Measurements from ENCODE around the gene SCD5.

SCD5 gene

DNA sequence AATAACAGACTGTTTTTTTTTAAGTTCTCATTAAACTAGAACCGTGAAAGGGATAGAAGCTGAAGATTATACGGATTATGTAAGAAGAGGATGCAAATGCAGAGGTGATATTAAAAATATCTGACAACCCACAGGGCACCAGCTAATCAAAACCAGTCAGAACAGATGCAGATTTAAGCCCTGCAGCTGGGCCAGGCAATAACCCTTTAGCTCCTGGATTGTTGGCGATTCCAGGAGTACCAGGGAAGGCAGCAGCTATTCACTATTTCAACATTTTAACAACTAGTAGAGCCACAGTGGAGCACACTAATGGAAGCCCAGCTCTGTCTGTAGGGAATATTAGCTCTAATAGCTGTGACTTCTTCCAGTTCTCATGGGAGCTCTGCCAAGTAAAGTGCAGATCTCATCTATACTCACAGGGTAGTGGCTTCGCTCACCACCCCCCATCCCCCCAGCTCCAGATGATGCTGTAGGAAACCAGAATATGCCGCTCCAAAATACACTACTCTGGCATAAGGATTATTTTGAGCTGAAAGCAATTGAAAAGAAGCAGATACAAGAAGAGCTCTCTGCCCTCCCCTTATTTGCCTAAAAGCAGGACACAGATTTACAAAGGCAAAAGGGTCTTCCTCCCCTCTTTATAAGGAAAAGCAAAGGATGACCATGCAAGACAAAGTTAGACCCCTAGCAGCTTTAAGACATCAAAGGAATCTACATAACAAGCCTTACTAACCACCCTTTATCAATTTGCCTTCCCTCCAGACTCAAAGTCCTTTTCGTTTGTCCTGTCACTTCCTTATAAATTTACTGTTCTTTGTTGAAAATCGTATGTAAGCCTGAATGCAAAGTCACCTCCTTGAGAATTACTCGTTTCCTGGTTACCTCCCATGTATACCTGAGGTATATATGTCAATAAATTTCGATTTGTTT, 13.7 kb downstream of the SCD5 start:
- TF ChIP-seq, protein P1, sequence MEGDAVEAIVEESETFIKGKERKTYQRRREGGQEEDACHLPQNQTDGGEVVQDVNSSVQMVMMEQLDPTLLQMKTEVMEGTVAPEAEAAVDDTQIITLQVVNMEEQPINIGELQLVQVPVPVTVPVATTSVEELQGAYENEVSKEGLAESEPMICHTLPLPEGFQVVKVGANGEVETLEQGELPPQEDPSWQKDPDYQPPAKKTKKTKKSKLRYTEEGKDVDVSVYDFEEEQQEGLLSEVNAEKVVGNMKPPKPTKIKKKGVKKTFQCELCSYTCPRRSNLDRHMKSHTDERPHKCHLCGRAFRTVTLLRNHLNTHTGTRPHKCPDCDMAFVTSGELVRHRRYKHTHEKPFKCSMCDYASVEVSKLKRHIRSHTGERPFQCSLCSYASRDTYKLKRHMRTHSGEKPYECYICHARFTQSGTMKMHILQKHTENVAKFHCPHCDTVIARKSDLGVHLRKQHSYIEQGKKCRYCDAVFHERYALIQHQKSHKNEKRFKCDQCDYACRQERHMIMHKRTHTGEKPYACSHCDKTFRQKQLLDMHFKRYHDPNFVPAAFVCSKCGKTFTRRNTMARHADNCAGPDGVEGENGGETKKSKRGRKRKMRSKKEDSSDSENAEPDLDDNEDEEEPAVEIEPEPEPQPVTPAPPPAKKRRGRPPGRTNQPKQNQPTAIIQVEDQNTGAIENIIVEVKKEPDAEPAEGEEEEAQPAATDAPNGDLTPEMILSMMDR (conservative IDR thresholded peaks at IDR 0.05), result no peak
- H3K27ac ChIP-seq, result no peak overlapping the region

DNA sequence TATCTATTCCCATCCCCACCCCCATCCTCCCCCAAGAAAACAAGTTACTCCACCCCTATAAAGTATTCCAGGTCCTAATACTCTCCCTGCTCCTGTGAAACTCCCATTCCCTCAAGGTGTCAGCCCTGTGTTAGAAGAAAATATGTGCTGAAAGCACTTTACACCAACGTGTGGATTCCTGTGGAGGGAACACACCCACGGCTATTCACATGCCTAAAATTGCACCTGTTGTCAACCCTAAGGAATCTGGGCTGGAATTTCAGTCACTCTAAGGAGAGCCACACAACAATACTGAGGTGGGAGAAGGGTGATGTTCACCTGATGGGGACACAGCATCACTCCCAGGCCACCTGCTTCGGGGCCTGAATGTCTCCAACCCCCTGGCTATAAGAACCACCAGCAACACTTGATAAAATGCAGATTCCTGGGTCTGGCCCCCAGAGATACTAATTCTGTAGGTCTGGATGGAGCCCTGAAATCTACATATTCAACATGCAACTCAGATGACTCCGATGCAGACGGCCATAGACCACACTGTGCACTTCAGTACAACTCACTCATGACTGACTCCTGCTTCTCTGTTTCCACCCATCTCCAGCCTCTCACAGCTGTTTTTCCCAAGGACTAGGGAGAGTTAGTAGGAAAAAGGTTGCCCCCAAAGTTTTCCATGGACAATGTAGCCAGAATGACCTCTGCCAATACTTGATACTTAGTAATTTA, 15.8 kb downstream of the SCD5 start:
- no peak overlapping the region for H3K27ac ChIP-seq
- TF ChIP-seq, protein P1 (conservative IDR thresholded peaks at IDR 0.05), result no peak

DNA sequence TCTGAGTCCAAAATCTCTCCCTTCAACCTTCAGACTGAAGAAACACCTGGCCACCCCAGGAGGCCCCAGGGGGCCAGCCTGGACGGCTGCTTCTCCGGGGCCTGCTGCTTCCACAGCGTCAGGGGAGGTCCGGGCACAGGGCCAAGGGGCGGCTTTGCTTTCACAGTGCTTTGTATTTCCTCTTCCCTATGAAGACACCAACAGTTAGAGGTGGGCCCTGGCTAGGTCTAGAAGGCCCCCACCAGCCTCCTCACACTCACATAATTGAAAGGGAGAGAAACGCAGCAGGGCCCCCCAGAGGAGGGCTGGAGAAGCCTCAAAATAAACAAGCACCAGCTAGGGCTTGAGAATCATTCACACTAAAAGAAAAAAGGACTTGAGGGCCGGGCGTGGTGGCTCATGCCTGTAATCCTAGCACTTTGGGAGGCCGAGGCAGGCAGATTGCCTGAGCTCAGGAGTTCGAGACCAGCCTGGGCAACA, 17.8 kb downstream of the SCD5 start:
- TF ChIP-seq, protein P1 (conservative IDR thresholded peaks at IDR 0.05), result no peak
- H3K27ac ChIP-seq, result peak overlapping the region; percentile 46

DNA sequence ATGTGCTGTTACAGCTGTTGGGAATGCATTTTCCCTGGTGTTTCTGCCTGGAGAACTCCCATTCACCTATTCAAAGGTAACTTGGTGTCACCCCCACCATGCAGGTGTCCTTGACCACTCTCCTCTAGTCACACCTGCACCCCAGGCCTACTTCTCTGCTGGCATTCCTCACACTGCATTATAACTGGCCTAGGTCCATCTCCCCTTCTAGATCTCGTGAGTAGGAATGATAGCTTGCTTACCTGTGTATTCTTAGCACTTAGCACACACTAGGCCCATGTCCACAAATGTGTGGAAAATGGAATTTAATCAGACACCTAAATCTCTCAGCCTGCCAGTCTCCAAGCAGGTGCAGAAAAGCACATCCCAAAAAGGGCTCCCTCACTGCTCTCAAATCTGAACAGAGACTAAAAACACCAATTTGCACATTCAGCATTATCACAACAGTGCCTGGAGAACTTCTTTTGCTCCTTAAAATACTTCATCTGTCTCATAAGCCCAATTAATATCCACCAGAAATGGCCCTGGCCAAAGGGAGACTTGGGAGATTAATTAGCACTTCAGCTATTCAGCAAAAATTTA, 18.3 kb downstream of the SCD5 start:
- peak overlapping the region; percentile 46 for H3K27ac ChIP-seq
- TF ChIP-seq, protein P1 (conservative IDR thresholded peaks at IDR 0.05), result no peak

DNA sequence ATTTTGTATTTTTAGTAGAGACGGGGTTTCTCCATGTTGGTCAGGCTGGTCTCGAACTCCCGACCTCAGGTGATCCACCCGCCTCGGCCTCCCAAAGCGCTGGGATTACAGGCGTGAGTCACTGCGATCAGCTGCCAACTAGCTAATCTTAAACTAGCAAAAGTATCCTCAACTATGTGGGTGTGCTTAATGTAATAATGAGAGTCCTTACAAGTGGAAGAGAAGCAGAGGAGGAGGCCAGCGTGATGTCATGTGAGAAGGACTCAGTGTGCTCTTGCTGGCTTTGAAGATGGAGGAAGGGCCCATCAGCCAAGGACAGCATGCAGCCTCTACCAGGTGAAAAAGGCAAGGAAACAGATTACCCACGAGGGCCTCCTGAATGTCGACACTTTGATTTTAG, 19.6 kb downstream of the SCD5 start:
- TF ChIP-seq, protein P1 (conservative IDR thresholded peaks at IDR 0.05), result no peak
- H3K27ac ChIP-seq, result no peak overlapping the region

DNA sequence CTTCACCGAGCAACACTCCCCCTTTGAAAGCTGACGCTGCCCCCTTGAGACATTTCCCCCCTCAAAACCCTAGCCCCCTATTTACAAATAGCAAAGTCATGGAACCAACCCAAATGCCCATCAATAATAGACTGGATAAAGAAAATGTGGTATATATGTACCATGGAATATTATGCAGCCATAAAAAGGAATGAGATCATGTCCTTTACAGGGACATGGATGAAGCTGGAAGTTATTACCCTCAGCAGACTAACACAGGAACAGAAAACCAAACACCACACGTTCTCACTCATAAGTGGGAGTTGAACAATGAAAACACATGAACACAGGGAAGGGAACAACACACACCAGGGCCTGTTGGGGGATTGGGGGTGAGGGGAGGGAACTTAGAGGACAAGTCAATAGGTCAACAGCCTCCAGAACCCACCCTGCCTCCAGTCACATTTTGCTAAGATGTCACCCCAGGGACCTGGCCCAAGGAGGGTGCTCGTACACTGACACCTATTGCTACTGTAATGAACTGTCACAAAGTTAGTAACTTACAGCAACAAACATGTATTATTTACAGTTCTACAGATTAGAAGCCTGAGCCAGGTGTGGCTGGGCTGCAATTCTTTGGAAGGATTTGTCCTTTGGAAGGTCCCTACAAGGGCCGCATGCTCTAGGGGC, 20.6 kb downstream of the SCD5 start:
- TF ChIP-seq, protein P1 (conservative IDR thresholded peaks at IDR 0.05), result no peak

More for the DNA sequence above, 20.6 kb downstream of the SCD5 start:
- no peak overlapping the region for H3K27ac ChIP-seq

All from VCaP (cell line).